A549 (cell line): ENCODE measurements around the gene NPIPA2. TPM values are rescaled to one million over a fixed set of nuclear protein-coding genes. Genes with fewer than 3 reads are reported as not detected.

Experiments used
- polyA plus RNA-seq, 4 experiments: library from polyadenylated mRNA; depleted of rRNA in 3 of 4; stranded (reverse); fragments of >200 nt; fragmentation: RNase III in 1 of 4; extraction: RNeasy Plus Mini Kit Qiagen cat#74134 plus additional on column Dnase treatment in 1 of 4; gene quantifications; 2 replicates in 3 of 4; 3 replicates in 1 of 4; pipeline ENCODE4 v1.2.3, GENCODE V29; 2011 to 2017

Gene NPIPA2
- polyA plus RNA-seq, 2 of the 4 experiments (the other 2 are of a cell fraction), result 1.8 to 3.7 TPM

Other genes with a start within 250 kb of the NPIPA2 start
- 58.6 and 86.7 TPM in 2 replicates for gene PARN, start 112.3 kb upstream of the NPIPA2 start, polyA plus RNA-seq (2011; rRNA removed)
- gene PARN, start 112.3 kb upstream of the NPIPA2 start, polyA plus RNA-seq (2017; fragmentation: RNase III; extraction: RNeasy Plus Mini Kit Qiagen cat#74134 plus additional on column Dnase treatment), result 40.0 to 41.6 TPM (median 40.8 TPM) in 3 replicates
- 93.3 and 93.7 TPM in 2 replicates for gene BFAR, start 109.6 kb upstream of the NPIPA2 start, polyA plus RNA-seq (2011; rRNA removed)
- gene BFAR, start 109.6 kb upstream of the NPIPA2 start, polyA plus RNA-seq (2017; fragmentation: RNase III; extraction: RNeasy Plus Mini Kit Qiagen cat#74134 plus additional on column Dnase treatment), result 68.2 to 74.8 TPM (median 70.9 TPM) in 3 replicates
- 0.37 and 0.52 TPM in 2 replicates for gene PLA2G10, start 48.2 kb upstream of the NPIPA2 start, polyA plus RNA-seq (2011; rRNA removed)
- 0.37 to 0.70 TPM (median 0.38 TPM) in 3 replicates for gene PLA2G10, start 48.2 kb upstream of the NPIPA2 start, polyA plus RNA-seq (2017; fragmentation: RNase III; extraction: RNeasy Plus Mini Kit Qiagen cat#74134 plus additional on column Dnase treatment)
- gene NPIPA3, start 39.1 kb upstream of the NPIPA2 start, polyA plus RNA-seq (2011; rRNA removed), result 1.3 and 2.5 TPM in 2 replicates
- gene NPIPA3, start 39.1 kb upstream of the NPIPA2 start, polyA plus RNA-seq (2017; fragmentation: RNase III; extraction: RNeasy Plus Mini Kit Qiagen cat#74134 plus additional on column Dnase treatment), result 0.94 to 2.2 TPM (median 1.3 TPM) in 3 replicates
- 107 and 134 TPM in 2 replicates for gene NOMO1, start 91.2 kb downstream of the NPIPA2 start, polyA plus RNA-seq (2011; rRNA removed)
- gene NOMO1, start 91.2 kb downstream of the NPIPA2 start, polyA plus RNA-seq (2017; fragmentation: RNase III; extraction: RNeasy Plus Mini Kit Qiagen cat#74134 plus additional on column Dnase treatment), result 84.3 to 90.4 TPM (median 88.5 TPM) in 3 replicates
- 55.6 and 62.7 TPM in 2 replicates for gene NPIPA1, start 194.9 kb downstream of the NPIPA2 start, polyA plus RNA-seq (2011; rRNA removed)
- 55.4 to 61.2 TPM (median 59.9 TPM) in 3 replicates for gene NPIPA1, start 194.9 kb downstream of the NPIPA2 start, polyA plus RNA-seq (2017; fragmentation: RNase III; extraction: RNeasy Plus Mini Kit Qiagen cat#74134 plus additional on column Dnase treatment)
- 73.9 and 97.2 TPM in 2 replicates for gene PDXDC1, start 232.5 kb downstream of the NPIPA2 start, polyA plus RNA-seq (2011; rRNA removed)
- gene PDXDC1, start 232.5 kb downstream of the NPIPA2 start, polyA plus RNA-seq (2017; fragmentation: RNase III; extraction: RNeasy Plus Mini Kit Qiagen cat#74134 plus additional on column Dnase treatment), result 71.4 to 78.2 TPM (median 71.7 TPM) in 3 replicates